ENCODE results near the gene ARL4A. TPM values are rescaled to one million over a fixed set of nuclear protein-coding genes. Genes with fewer than 3 reads are reported as not detected.

The ARL4A gene
- total and polyA plus RNA-seq, 9 of the 15 experiments (the other 6 are each of a cell fraction or from before 2014, with no cell fraction given), result 118 to 688 (median 172) TPM

DNA sequence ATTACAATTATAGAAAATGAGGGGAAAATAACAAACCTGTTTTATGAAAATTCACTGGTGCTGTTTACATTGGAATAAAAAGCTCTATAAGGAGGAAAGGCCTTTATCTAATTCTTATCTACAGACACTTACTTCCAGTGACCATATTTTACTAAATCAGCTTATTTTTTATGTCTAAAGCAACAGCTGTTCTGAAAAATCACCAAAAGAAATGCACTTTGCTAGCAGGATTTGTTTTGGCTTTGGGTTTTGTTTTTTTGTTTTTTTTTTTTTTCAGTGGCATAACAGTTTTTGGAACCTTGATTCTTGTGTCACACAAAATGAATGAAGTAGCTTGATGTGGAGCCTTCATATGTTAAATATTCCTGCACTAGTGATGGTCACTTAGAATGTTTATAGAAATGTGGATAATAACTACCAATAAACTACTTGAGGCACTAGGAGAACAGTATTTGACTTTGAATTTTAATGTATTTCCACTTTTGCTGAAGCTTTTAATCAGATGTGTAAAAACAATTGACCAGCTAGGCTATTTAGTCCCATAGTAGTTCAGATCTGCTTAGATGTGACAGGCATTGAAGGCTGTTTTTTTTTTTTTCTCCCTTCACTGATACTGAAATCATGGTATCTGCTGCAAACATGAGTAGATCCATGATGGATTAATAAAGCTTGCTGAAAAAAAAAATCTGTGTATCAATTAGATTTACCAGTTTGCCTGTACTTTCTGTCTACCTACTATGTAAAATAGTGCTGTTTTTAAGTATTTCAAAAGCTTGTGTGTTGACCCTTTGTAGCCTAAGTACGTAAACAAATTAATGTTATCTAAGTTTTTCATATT lies 2.8 kb downstream of the ARL4A start (continued):
- TF ChIP-seq TCF3 (CRISPR knock-in tag; IDR thresholded peaks at IDR 0.05) (0 out of 2 replicates have a peak, but pooled peaks have one; percentile 11), PHF21A (IDR thresholded peaks at IDR 0.05; ENCODE audit: borderline replicate concordance, low read depth) (no peak), ZNF316 (IDR thresholded peaks at IDR 0.05) (peak; percentile 72), NR2C2 (CRISPR knock-in tag; IDR thresholded peaks at IDR 0.05) (no peak), NR2C2 (tag; IDR thresholded peaks at IDR 0.05) (no peak), CCAR2 (IDR thresholded peaks at IDR 0.05; ENCODE audit: low read depth, low read length) (no peak), MIER1 (IDR thresholded peaks at IDR 0.05; ENCODE audit: low read depth) (no peak), PTBP1 (IDR thresholded peaks at IDR 0.05; ENCODE audit: low read depth, low read length) (no peak), ZNF224 (CRISPR knock-in tag; IDR thresholded peaks at IDR 0.05) (no peak), ESRRB (CRISPR knock-in tag; IDR thresholded peaks at IDR 0.05; ENCODE audit: borderline replicate concordance) (no peak), ZC3H4 (CRISPR knock-in tag; IDR thresholded peaks at IDR 0.05; ENCODE audit: borderline replicate concordance) (no peak), ZNF232 (CRISPR knock-in tag; IDR thresholded peaks at IDR 0.05) (no peak), TRIM25 (IDR thresholded peaks at IDR 0.05; ENCODE audit: borderline replicate concordance) (no peak), RBM25 (IDR thresholded peaks at IDR 0.05; ENCODE audit: low read depth, low read length, severe bottlenecking) (no peak), RFX7 (CRISPR knock-in tag; IDR thresholded peaks at IDR 0.05) (no peak), FOXJ3 (CRISPR knock-in tag; IDR thresholded peaks at IDR 0.05) (no peak), ZNF780A (CRISPR knock-in tag; IDR thresholded peaks at IDR 0.05) (no peak), BCOR (IDR thresholded peaks at IDR 0.05) (no peak), SP1 (CRISPR knock-in tag; IDR thresholded peaks at IDR 0.05) (0 out of 2 replicates have a peak, but pooled peaks have one; percentile 14), GTF2E2 (tag; IDR thresholded peaks at IDR 0.05) (no peak)
- TF ChIP-seq, protein P1, sequence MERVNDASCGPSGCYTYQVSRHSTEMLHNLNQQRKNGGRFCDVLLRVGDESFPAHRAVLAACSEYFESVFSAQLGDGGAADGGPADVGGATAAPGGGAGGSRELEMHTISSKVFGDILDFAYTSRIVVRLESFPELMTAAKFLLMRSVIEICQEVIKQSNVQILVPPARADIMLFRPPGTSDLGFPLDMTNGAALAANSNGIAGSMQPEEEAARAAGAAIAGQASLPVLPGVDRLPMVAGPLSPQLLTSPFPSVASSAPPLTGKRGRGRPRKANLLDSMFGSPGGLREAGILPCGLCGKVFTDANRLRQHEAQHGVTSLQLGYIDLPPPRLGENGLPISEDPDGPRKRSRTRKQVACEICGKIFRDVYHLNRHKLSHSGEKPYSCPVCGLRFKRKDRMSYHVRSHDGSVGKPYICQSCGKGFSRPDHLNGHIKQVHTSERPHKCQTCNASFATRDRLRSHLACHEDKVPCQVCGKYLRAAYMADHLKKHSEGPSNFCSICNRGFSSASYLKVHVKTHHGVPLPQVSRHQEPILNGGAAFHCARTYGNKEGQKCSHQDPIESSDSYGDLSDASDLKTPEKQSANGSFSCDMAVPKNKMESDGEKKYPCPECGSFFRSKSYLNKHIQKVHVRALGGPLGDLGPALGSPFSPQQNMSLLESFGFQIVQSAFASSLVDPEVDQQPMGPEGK (CRISPR knock-in tag; IDR thresholded peaks at IDR 0.05; ENCODE audit: borderline replicate concordance), result no peak
- TF ChIP-seq, protein P2, sequence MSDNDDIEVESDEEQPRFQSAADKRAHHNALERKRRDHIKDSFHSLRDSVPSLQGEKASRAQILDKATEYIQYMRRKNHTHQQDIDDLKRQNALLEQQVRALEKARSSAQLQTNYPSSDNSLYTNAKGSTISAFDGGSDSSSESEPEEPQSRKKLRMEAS (CRISPR knock-in tag; IDR thresholded peaks at IDR 0.05), result no peak
- TF ChIP-seq, protein P3, sequence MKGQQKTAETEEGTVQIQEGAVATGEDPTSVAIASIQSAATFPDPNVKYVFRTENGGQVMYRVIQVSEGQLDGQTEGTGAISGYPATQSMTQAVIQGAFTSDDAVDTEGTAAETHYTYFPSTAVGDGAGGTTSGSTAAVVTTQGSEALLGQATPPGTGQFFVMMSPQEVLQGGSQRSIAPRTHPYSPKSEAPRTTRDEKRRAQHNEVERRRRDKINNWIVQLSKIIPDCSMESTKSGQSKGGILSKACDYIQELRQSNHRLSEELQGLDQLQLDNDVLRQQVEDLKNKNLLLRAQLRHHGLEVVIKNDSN (CRISPR knock-in tag; IDR thresholded peaks at IDR 0.05), result no peak
- TF ChIP-seq, protein P4, sequence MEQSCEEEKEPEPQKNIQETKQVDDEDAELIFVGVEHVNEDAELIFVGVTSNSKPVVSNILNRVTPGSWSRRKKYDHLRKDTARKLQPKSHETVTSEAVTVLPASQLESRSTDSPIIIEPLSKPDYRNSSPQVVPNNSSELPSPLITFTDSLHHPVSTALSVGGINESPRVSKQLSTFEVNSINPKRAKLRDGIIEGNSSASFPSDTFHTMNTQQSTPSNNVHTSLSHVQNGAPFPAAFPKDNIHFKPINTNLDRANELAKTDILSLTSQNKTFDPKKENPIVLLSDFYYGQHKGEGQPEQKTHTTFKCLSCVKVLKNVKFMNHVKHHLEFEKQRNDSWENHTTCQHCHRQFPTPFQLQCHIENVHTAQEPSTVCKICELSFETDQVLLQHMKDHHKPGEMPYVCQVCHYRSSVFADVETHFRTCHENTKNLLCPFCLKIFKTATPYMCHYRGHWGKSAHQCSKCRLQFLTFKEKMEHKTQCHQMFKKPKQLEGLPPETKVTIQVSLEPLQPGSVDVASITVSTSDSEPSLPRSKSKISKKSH (CRISPR knock-in tag; IDR thresholded peaks at IDR 0.05), result no peak
